HepG2 (cell line): ENCODE results near the gene PRR19. TPM values are rescaled to one million over a fixed set of nuclear protein-coding genes. Genes with fewer than 3 reads are reported as not detected.

Experiments
- GPN1 ChIP-seq: sonication (generic); formaldehyde crosslinking; IDR thresholded peaks from 2 replicates; pipeline ENCODE4 v1.5.1; 2020; ENCODE audit warnings: missing genetic modification reagents, borderline replicate concordance
- MIER3 ChIP-seq: IDR thresholded peaks from 2 replicates; pipeline ENCODE4 v1.6.1; 2016; ENCODE audit warnings: missing compliant biosample characterization, borderline replicate concordance
- PRMT3 ChIP-seq: sonication (generic); formaldehyde crosslinking; IDR thresholded peaks from 2 replicates; pipeline ENCODE4 v1.8.1; 2022; ENCODE audit warnings: low read depth, mild to moderate bottlenecking, moderate library complexity, missing genetic modification reagents, borderline replicate concordance
- SATB2 ChIP-seq: sonication (generic); formaldehyde crosslinking; IDR thresholded peaks from 2 replicates; pipeline ENCODE4 v1.5.0; 2020; ENCODE audit warnings: missing genetic modification reagents
- SRF ChIP-seq: IDR thresholded peaks from 2 replicates; pipeline ENCODE4 v1.6.1; 2011; ENCODE audit warnings: mild to moderate bottlenecking, low read depth, low read length, moderate library complexity
- TARDBP ChIP-seq: sonication (generic); formaldehyde crosslinking; IDR thresholded peaks from 2 replicates; pipeline ENCODE4 v1.8.0; 2022; ENCODE audit warnings: mild to moderate bottlenecking, missing genetic modification reagents
- WIZ ChIP-seq: sonication (generic); formaldehyde crosslinking; IDR thresholded peaks from 2 replicates; pipeline ENCODE4 v1.5.1; 2020; ENCODE audit warnings: mild to moderate bottlenecking, missing genetic modification reagents
- ZMYM2 ChIP-seq: sonication (generic); formaldehyde crosslinking; IDR thresholded peaks from 2 replicates; pipeline ENCODE4 v1.8.0; 2022; ENCODE audit warnings: mild to moderate bottlenecking, missing genetic modification reagents
- ZNF10 ChIP-seq: sonication (generic); formaldehyde crosslinking; IDR thresholded peaks from 2 replicates; pipeline ENCODE4 v1.4.0; 2020; ENCODE audit warnings: mild to moderate bottlenecking, low read depth, missing genetic modification reagents, borderline replicate concordance
- ZNF207 ChIP-seq: fragments of 450-650 bp; IDR thresholded peaks from 2 replicates; pipeline ENCODE4 v1.6.1; 2016; ENCODE audit warnings: antibody characterized with exemption, borderline replicate concordance
- ZNF577 ChIP-seq: sonication (generic); formaldehyde crosslinking; IDR thresholded peaks from 2 replicates; pipeline ENCODE4 v1.4.0; 2020; ENCODE audit warnings: mild to moderate bottlenecking, low read depth, missing genetic modification reagents, borderline replicate concordance
- ZNF7 ChIP-seq: IDR thresholded peaks from 2 replicates; pipeline ENCODE4 v1.6.1; 2016; ENCODE audit warnings: missing biosample characterization, missing genetic modification reagents
- ZNF709 ChIP-seq: sonication (generic); formaldehyde crosslinking; IDR thresholded peaks from 2 replicates; pipeline ENCODE4 v1.5.0; 2020; ENCODE audit warnings: mild to moderate bottlenecking, missing genetic modification reagents
- ZNF83 ChIP-seq: sonication (generic); formaldehyde crosslinking; IDR thresholded peaks from 2 replicates; pipeline ENCODE4 v1.4.0; 2020; ENCODE audit warnings: missing genetic modification reagents, mild to moderate bottlenecking, borderline replicate concordance
- polyA plus RNA-seq, 8 experiments: library from polyadenylated mRNA; depleted of rRNA in 3 of 8; stranded (reverse) in 7 of 8; unstranded in 1 of 8; fragments of >200 nt; fragmentation: Illumina TruSeq in 4 of 8; extraction: Trizol in 4 of 8; gene quantifications; 2 replicates each; pipeline versions ENCODE4 v1.2.1 to v1.2.3, GENCODE V29; 2011 to 2016; ENCODE audit warnings: low read depth in 4 of 8, missing spikeins in 1 of 8, mixed read lengths in 1 of 8; ENCODE audit not compliant: insufficient read depth in 1 of 8
- total RNA-seq, 5 experiments: library from RNA; depleted of rRNA; stranded (reverse); fragments of >200 nt; fragmentation: Illumina TruSeq; extraction: Trizol; gene quantifications; 2 replicates each; pipeline ENCODE4 v1.2.3, GENCODE V29; 2016; ENCODE audit warnings: low read depth in 1 of 5
- TF ChIP-seq, protein P1 (sequence below): sonication (generic); formaldehyde crosslinking; IDR thresholded peaks from 2 replicates; pipeline ENCODE4 v1.8.0; 2022; ENCODE audit warnings: mild to moderate bottlenecking, missing genetic modification reagents, borderline replicate concordance
- TF ChIP-seq, protein P2 (sequence below): sonication (generic); formaldehyde crosslinking; IDR thresholded peaks from 2 replicates; pipeline ENCODE4 v1.5.1; 2020; ENCODE audit warnings: missing genetic modification reagents, mild to moderate bottlenecking, borderline replicate concordance
- TF ChIP-seq, protein P3 (sequence below): sonication (generic); formaldehyde crosslinking; IDR thresholded peaks from 2 replicates; pipeline ENCODE4 v1.8.0; 2022; ENCODE audit warnings: mild to moderate bottlenecking, missing genetic modification reagents, moderate library complexity
- TF ChIP-seq, protein P4 (sequence below): sonication (generic); formaldehyde crosslinking; IDR thresholded peaks from 2 replicates; pipeline ENCODE4 v1.8.0; 2022; ENCODE audit warnings: mild to moderate bottlenecking, missing genetic modification reagents
- TF ChIP-seq, protein P5 (sequence below): sonication (generic); formaldehyde crosslinking; IDR thresholded peaks from 2 replicates; pipeline ENCODE4 v1.5.0; 2020; ENCODE audit warnings: mild to moderate bottlenecking, low read depth, missing genetic modification reagents, borderline replicate concordance
- TF ChIP-seq, protein P6 (sequence below): sonication (generic); formaldehyde crosslinking; IDR thresholded peaks from 2 replicates; pipeline ENCODE4 v1.4.0; 2020; ENCODE audit warnings: missing genetic modification reagents
- TF ChIP-seq, protein P7 (sequence below): sonication (generic); formaldehyde crosslinking; IDR thresholded peaks from 2 replicates; pipeline ENCODE4 v1.9.0; 2022; ENCODE audit warnings: low read depth, missing genetic modification reagents

The PRR19 gene
- total and polyA plus RNA-seq, 2 of the 13 experiments (the other 11 are each of a cell fraction or from before 2014, with no cell fraction given), result 0.21 to 0.33 TPM

DNA sequence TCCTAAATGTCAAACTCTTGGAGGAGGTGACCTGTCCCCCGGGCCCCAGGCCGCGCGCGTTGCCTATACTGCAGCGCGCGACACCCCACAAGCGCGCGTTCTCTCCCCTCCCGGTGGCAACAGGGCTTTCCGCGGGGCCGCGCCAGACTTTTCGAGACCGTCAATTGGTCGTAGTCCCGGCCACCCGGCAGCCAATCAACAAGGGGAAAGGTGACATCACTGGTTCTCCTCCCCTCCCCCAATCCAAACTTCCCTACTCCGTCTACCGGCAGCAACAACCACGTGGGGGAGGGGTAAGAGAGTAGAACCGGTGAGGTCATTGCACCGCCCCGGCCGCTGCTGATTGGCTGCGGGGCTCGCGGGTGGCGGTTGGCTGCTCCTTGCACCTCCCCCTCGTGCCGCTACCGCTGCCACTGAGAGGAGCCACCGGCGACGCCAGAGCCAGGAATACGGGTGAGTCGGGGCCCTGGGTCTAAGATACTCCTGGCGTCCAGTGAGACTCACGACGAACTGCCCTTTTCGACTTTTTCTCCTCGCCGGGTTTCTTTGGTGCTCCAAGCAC, 33.7 kb upstream of the PRR19 start (continued):
- TF ChIP-seq GPN1 (CRISPR knock-in tag) (no peak), ZNF207 (no peak), ZMYM2 (CRISPR knock-in tag) (no peak), ZNF83 (CRISPR knock-in tag) (no peak), ZNF709 (CRISPR knock-in tag) (no peak; the same call in 1 of the 2 replicates), ZNF7 (CRISPR knock-in tag) (no peak), ZNF10 (CRISPR knock-in tag) (no peak), TARDBP (CRISPR knock-in tag) (peak; percentile 42; the same call in 1 of the 2 replicates), PRMT3 (CRISPR knock-in tag) (no peak), ZNF577 (no peak), MIER3 (peak; percentile 46; the same call in 1 of the 2 replicates), SATB2 (CRISPR knock-in tag) (no peak), SRF (no peak), WIZ (CRISPR knock-in tag) (no peak)
- TF ChIP-seq, protein P1, sequence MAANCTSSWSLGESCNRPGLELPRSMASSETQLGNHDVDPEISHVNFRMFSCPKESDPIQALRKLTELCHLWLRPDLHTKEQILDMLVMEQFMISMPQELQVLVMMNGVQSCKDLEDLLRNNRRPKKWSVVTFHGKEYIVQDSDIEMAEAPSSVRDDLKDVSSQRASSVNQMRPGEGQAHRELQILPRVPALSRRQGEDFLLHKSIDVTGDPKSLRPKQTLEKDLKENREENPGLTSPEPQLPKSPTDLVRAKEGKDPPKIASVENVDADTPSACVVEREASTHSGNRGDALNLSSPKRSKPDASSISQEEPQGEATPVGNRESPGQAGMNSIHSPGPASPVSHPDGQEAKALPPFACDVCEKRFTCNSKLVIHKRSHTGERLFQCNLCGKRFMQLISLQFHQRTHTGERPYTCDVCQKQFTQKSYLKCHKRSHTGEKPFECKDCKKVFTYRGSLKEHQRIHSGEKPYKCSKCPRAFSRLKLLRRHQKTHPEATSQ (CRISPR knock-in tag), result no peak
- TF ChIP-seq, protein P2, sequence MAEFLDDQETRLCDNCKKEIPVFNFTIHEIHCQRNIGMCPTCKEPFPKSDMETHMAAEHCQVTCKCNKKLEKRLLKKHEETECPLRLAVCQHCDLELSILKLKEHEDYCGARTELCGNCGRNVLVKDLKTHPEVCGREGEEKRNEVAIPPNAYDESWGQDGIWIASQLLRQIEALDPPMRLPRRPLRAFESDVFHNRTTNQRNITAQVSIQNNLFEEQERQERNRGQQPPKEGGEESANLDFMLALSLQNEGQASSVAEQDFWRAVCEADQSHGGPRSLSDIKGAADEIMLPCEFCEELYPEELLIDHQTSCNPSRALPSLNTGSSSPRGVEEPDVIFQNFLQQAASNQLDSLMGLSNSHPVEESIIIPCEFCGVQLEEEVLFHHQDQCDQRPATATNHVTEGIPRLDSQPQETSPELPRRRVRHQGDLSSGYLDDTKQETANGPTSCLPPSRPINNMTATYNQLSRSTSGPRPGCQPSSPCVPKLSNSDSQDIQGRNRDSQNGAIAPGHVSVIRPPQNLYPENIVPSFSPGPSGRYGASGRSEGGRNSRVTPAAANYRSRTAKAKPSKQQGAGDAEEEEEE (CRISPR knock-in tag), result no peak
- TF ChIP-seq, protein P3, sequence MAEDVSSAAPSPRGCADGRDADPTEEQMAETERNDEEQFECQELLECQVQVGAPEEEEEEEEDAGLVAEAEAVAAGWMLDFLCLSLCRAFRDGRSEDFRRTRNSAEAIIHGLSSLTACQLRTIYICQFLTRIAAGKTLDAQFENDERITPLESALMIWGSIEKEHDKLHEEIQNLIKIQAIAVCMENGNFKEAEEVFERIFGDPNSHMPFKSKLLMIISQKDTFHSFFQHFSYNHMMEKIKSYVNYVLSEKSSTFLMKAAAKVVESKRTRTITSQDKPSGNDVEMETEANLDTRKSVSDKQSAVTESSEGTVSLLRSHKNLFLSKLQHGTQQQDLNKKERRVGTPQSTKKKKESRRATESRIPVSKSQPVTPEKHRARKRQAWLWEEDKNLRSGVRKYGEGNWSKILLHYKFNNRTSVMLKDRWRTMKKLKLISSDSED (CRISPR knock-in tag), result no peak
- TF ChIP-seq, protein P4, sequence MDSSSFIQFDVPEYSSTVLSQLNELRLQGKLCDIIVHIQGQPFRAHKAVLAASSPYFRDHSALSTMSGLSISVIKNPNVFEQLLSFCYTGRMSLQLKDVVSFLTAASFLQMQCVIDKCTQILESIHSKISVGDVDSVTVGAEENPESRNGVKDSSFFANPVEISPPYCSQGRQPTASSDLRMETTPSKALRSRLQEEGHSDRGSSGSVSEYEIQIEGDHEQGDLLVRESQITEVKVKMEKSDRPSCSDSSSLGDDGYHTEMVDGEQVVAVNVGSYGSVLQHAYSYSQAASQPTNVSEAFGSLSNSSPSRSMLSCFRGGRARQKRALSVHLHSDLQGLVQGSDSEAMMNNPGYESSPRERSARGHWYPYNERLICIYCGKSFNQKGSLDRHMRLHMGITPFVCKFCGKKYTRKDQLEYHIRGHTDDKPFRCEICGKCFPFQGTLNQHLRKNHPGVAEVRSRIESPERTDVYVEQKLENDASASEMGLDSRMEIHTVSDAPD (CRISPR knock-in tag), result no peak
- TF ChIP-seq, protein P5, sequence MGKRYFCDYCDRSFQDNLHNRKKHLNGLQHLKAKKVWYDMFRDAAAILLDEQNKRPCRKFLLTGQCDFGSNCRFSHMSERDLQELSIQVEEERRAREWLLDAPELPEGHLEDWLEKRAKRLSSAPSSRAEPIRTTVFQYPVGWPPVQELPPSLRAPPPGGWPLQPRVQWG (CRISPR knock-in tag), result no peak
- TF ChIP-seq, protein P6, sequence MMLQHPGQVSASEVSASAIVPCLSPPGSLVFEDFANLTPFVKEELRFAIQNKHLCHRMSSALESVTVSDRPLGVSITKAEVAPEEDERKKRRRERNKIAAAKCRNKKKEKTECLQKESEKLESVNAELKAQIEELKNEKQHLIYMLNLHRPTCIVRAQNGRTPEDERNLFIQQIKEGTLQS (CRISPR knock-in tag), result peak; percentile 64; the same call in 1 of the 2 replicates
- TF ChIP-seq, protein P7, sequence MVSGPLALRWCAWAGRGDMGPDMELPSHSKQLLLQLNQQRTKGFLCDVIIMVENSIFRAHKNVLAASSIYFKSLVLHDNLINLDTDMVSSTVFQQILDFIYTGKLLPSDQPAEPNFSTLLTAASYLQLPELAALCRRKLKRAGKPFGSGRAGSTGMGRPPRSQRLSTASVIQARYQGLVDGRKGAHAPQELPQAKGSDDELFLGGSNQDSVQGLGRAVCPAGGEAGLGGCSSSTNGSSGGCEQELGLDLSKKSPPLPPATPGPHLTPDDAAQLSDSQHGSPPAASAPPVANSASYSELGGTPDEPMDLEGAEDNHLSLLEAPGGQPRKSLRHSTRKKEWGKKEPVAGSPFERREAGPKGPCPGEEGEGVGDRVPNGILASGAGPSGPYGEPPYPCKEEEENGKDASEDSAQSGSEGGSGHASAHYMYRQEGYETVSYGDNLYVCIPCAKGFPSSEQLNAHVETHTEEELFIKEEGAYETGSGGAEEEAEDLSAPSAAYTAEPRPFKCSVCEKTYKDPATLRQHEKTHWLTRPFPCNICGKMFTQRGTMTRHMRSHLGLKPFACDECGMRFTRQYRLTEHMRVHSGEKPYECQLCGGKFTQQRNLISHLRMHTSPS (CRISPR knock-in tag), result peak; percentile 32; the same call in 1 of the 2 replicates
